Measurements from ENCODE around the gene SULT1C2.

DNA sequence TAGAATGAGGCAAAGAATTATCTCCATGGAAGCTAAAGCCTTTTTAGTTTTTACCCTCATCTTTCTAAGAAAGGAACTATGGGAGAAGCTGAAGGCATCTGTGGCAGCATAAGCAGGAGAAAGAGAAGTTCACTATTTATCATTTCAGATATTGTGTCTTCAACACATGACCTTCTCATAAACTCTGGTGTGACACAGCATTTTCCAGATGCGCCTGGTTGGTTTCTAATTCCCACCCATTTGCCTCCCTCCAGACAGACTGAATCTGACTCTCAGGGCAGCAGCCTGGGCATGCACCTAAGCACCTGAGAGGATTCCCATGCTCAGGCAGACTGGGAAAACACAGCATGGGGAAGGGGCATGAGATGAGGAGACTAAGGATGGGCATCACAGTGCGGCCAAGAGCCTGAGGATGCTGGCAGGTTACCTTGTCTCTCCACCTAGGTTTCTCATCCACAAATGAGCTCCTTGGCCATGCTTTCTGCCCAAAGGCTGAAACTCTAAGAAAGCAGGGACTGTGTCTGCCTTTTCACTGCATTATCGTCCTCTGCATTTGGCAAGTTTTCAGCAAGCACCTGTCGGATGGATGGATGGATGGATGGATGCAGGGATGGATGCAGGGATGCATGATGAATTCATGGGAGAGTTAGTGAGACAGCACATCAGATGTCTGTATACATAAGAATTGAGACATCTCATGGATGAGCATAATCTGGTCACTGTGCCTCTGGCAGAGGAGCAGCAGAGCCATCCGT lies 60.3 kb downstream of the SULT1C2 start:
- no peak for TF ChIP-seq MEF2D (tag; conservative IDR thresholded peaks at IDR 0.05; ENCODE audit: low read depth)
- no peak for TF ChIP-seq CEBPB (tag; IDR thresholded peaks at IDR 0.05)
- TF ChIP-seq, protein P1, sequence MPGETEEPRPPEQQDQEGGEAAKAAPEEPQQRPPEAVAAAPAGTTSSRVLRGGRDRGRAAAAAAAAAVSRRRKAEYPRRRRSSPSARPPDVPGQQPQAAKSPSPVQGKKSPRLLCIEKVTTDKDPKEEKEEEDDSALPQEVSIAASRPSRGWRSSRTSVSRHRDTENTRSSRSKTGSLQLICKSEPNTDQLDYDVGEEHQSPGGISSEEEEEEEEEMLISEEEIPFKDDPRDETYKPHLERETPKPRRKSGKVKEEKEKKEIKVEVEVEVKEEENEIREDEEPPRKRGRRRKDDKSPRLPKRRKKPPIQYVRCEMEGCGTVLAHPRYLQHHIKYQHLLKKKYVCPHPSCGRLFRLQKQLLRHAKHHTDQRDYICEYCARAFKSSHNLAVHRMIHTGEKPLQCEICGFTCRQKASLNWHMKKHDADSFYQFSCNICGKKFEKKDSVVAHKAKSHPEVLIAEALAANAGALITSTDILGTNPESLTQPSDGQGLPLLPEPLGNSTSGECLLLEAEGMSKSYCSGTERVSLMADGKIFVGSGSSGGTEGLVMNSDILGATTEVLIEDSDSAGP (CRISPR knock-in tag; IDR thresholded peaks at IDR 0.05), result no peak
- TF ChIP-seq ELF1 (tag; IDR thresholded peaks at IDR 0.05), result no peak
